OCI-LY7 (cell line): ENCODE data around the gene TMEM44. TPM values are rescaled to one million over a fixed set of nuclear protein-coding genes. Genes with fewer than 3 reads are reported as not detected.
"Not testable (repeated sequence)": the region's sequence is repeated elsewhere in the genome, so short reads cannot be mapped to it uniquely, and the experiment has no call there.

Experiments
- BruUV-seq: library from RNA; stranded (reverse); fragments of 400-500 nt; replicated peaks from 2 replicates; lab custom pipeline; 2021; lab: Mats Ljungman, UMichigan
- CTCF ChIA-PET: fragments of 300-600 bp; sonication (Branson Sonifier 250); formaldehyde crosslinking; loops from one replicate; lab custom pipeline; 2022; ENCODE audit warnings: antibody characterized with exemption; ENCODE audit not compliant: unreplicated experiment; lab: Charles Lee
- POLR2A ChIA-PET: fragments of 300-600 bp; sonication (Branson Sonifier 250); formaldehyde crosslinking; loops from one replicate; lab custom pipeline; 2022; ENCODE audit warnings: antibody characterized with exemption; lab: Charles Lee
- DNase-seq: peaks from one replicate; pipeline ENCODE4 v3.0.0-alpha.2; 2015; ENCODE audit warnings: low spot score
- H2AFZ ChIP-seq: fragments of 200-600 bp; sonication (generic), shearing (Covaris generic); 2 replicates; pipeline ENCODE4 v1.6.1; 2014; ENCODE audit warnings: mild to moderate bottlenecking, antibody characterized with exemption, low read length, moderate library complexity
- H3K27ac ChIP-seq: fragments of 200-600 bp; sonication (generic); 2 replicates; pipeline ENCODE4 v1.5.1; 2014; ENCODE audit warnings: mixed run types, low read depth, mild to moderate bottlenecking, moderate library complexity, low read length, inconsistent platforms; ENCODE audit not compliant: poor library complexity, severe bottlenecking
- H3K36me3 ChIP-seq: fragments of 200-600 bp; sonication (generic); 2 replicates; pipeline ENCODE4 v1.6.1; 2014; ENCODE audit warnings: mild to moderate bottlenecking, antibody characterized with exemption, low read length, moderate library complexity, mixed read lengths; ENCODE audit not compliant: insufficient read depth
- H3K4me1 ChIP-seq: fragments of 200-600 bp; sonication (generic); 2 replicates; pipeline ENCODE4 v1.5.1; 2014; ENCODE audit warnings: mild to moderate bottlenecking, low read length; ENCODE audit not compliant: insufficient read depth, poor library complexity, severe bottlenecking
- H3K4me2 ChIP-seq: fragments of 200-600 bp; sonication (generic); 2 replicates; pipeline ENCODE4 v1.6.1; 2014; ENCODE audit warnings: mild to moderate bottlenecking, low read length
- H3K4me3 ChIP-seq: fragments of 200-600 bp; sonication (generic); 2 replicates; pipeline ENCODE4 v1.5.1; 2014; ENCODE audit warnings: mild to moderate bottlenecking, low read depth, low read length; ENCODE audit not compliant: poor library complexity, severe bottlenecking
- H3K79me2 ChIP-seq: fragments of 200-600 bp; sonication (generic); 2 replicates; pipeline ENCODE4 v1.6.1; 2016; ENCODE audit warnings: low read depth, mild to moderate bottlenecking, low read length, moderate library complexity, mixed read lengths; ENCODE audit not compliant: insufficient read depth
- H3K9me2 ChIP-seq: fragments of 200-600 bp; sonication (generic); 2 replicates; pipeline ENCODE4 v1.6.1; 2016; ENCODE audit warnings: mild to moderate bottlenecking, low read length, mixed read lengths; ENCODE audit not compliant: insufficient read depth
- H3K9me3 ChIP-seq: fragments of 200-600 bp; sonication (generic); 2 replicates; pipeline ENCODE4 v1.6.1; 2014; ENCODE audit warnings: mild to moderate bottlenecking, mixed run types, low read length, mixed read lengths
- H4K20me1 ChIP-seq: fragments of 200-600 bp; sonication (generic); 2 replicates; pipeline ENCODE4 v1.6.1; 2014; ENCODE audit warnings: mild to moderate bottlenecking, antibody characterized with exemption, low read length, moderate library complexity, mixed read lengths; ENCODE audit not compliant: insufficient read depth
- CTCF ChIP-seq: fragments of 200-600 bp; sonication (generic); conservative IDR thresholded peaks from 2 replicates; pipeline ENCODE4 v1.5.1; 2014; ENCODE audit warnings: mild to moderate bottlenecking, antibody characterized with exemption, low read length, moderate library complexity, mixed read lengths
- EZH2phosphoT487 ChIP-seq: fragments of 200-600 bp; sonication (generic); IDR thresholded peaks from 2 replicates; pipeline ENCODE4 v1.6.1; 2018; ENCODE audit warnings: low read depth, borderline replicate concordance, mild to moderate bottlenecking, mixed run types, antibody characterized with exemption, low read length, moderate library complexity, mixed read lengths
- intact Hi-C: fragments of 100-400 bp; cut with micrococcal nuclease; formaldehyde crosslinking; loops from one replicate; pipeline ENCODE4 v1.10.0; 2022; ENCODE audit not compliant: unreplicated experiment
- total RNA-seq, 2 experiments: library from RNA; depleted of rRNA in 1 of 2; stranded (reverse); fragments of >200 nt in 1 of 2; shearing (Covaris generic) in 1 of 2; gene quantifications; 2 replicates each; pipeline ENCODE4 v1.2.3, GENCODE V29; 2014 to 2022

Gene TMEM44
- total RNA-seq, 2 experiments from 2014 or later: 8.8 to 22.9 TPM

GRCh38 chr3:194606941-194607340 lies 26.3 kb downstream of the TMEM44 start:
- H3K36me3 ChIP-seq: no peaks in the 10 kb centered on the region
- H3K4me2 ChIP-seq: no peak overlapping the region
- H3K9me3 ChIP-seq: no peaks in the 10 kb centered on the region
- no peak overlapping the region for H3K4me3 ChIP-seq
- BruUV-seq: no TSS peak
- no peaks in the 10 kb centered on the region for H4K20me1 ChIP-seq
- CTCF ChIA-PET: no interaction called here
- no peaks in the 10 kb centered on the region for H3K9me2 ChIP-seq
- TF ChIP-seq EZH2phosphoT487 (no peak), CTCF (no peak)
- no peak overlapping the region for H3K27ac ChIP-seq
- no peak for DNase-seq
- H3K79me2 ChIP-seq: no peaks in the 10 kb centered on the region
- H3K4me1 ChIP-seq: no peaks in the 10 kb centered on the region
- intact Hi-C loops: no loop called here
- H2AFZ ChIP-seq: no peak overlapping the region
- POLR2A ChIA-PET: interaction anchor here (0.7 kb wide), 1 partner anchor 335 kb away, joined by 4 read pairs; no protein-coding TSS in a partner anchor

GRCh38 chr3:194606163-194606562 lies 27.1 kb downstream of the TMEM44 start:
- ChIA-PET POLR2A (no interaction called here), CTCF (no interaction called here)
- Histone ChIP-seq H3K9me2 (no peaks in the 10 kb centered on the region), H3K27ac (no peak overlapping the region), H3K9me3 (no peaks in the 10 kb centered on the region), H3K36me3 (no peaks in the 10 kb centered on the region), H4K20me1 (no peaks in the 10 kb centered on the region), H2AFZ (no peak overlapping the region), H3K4me3 (no peak overlapping the region), H3K4me1 (no peaks in the 10 kb centered on the region), H3K79me2 (no peaks in the 10 kb centered on the region), H3K4me2 (no peak overlapping the region)
- no TSS peak for BruUV-seq
- no peak for DNase-seq
- TF ChIP-seq CTCF: no peak
- intact Hi-C loops: no loop called here

- DNase-seq, H3K4me1 ChIP-seq, H3K9me2 ChIP-seq, H3K27ac ChIP-seq, BruUV-seq, H2AFZ ChIP-seq, CTCF ChIA-PET, H3K9me3 ChIP-seq, H3K4me2 ChIP-seq, H3K79me2 ChIP-seq, H4K20me1 ChIP-seq, H3K36me3 ChIP-seq, H3K4me3 ChIP-seq, intact Hi-C loops: not testable (repeated sequence)
- POLR2A ChIA-PET: interaction anchor here (0.6 kb wide), 1 partner anchor 134 kb away, joined by 4 read pairs; no protein-coding TSS in a partner anchor
These were observed 27.9 kb downstream of the TMEM44 start for GRCh38 chr3:194605314-194605713.
